Measurements from ENCODE around the gene ARHGAP25. TPM values are rescaled to one million over a fixed set of nuclear protein-coding genes. Genes with fewer than 3 reads are reported as not detected.
A peak's percentile ranks its signal among the peaks of the same experiment; 100 is the strongest.

ARHGAP25 gene
- total and polyA plus RNA-seq, 8 donors: 6.1 to 43.5 (median 9.3) TPM

GRCh38 chr2:68837164-68837860 lies 102.7 kb downstream of the ARHGAP25 start:
- intact Hi-C loops (cut with DNase I): loop anchor here in 1 of 2 donors (5.0 to 10.0 kb wide), 2 partner anchors 75 to 83 kb away; no protein-coding TSS in a partner anchor
- H3K27me3 ChIP-seq: no peaks in the 10 kb centered on the region
- H3K36me3 ChIP-seq: no peaks in the 10 kb centered on the region
- DNase-seq (peak in 3 of 4 donors; percentile 52 to 92 (median 82)), ATAC-seq (peak; percentile 80)
- H3K27ac ChIP-seq: peak overlapping the region in 1 of 2 donors; percentile 90
- TF ChIP-seq CTCF (IDR thresholded peaks at IDR 0.05): peak; percentile 56 to 89
- H3K4me1 ChIP-seq: peaks cover 0 to 54% of the 10 kb centered on the region in 2 donors
- no peaks in the 10 kb centered on the region for H3K9me3 ChIP-seq
- no peak overlapping the region for H3K4me3 ChIP-seq

DNA sequence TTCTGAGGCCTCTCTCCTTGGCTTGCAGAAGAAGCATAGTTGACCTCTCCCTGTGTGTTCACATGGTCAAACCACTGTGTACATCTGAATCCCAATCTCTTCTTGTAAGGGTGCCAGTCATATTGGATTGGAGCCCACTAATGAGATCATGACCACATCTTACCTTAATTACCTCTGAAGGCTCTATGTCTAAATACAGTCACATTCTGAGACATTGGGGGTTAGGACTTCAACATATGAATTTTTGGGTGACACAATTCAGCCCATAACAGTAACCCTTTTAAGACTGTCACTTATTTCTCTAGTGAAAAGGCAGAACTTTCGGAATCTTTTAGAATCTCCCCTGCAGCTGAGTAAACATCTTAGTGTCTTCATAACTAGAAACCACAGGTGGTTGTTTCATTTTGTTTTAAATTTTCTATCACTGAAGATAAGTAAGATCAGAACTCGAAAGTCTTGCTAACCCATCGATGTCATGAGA lies 103.3 kb downstream of the ARHGAP25 start:
- intact Hi-C loops (cut with DNase I): loop anchor here in 1 of 2 donors (5.0 to 10.0 kb wide), 2 partner anchors 74 to 83 kb away; no protein-coding TSS in a partner anchor
- Histone ChIP-seq H3K27ac (peak overlapping the region in 1 of 2 donors; percentile 90), H3K36me3 (no peaks in the 10 kb centered on the region), H3K9me3 (no peaks in the 10 kb centered on the region), H3K4me3 (no peak overlapping the region), H3K4me1 (peaks cover 0 to 48% of the 10 kb centered on the region in 2 donors), H3K27me3 (no peaks in the 10 kb centered on the region)
- no peak for TF ChIP-seq CTCF (IDR thresholded peaks at IDR 0.05)
- no peak for DNase-seq
- ATAC-seq: no peak

DNA sequence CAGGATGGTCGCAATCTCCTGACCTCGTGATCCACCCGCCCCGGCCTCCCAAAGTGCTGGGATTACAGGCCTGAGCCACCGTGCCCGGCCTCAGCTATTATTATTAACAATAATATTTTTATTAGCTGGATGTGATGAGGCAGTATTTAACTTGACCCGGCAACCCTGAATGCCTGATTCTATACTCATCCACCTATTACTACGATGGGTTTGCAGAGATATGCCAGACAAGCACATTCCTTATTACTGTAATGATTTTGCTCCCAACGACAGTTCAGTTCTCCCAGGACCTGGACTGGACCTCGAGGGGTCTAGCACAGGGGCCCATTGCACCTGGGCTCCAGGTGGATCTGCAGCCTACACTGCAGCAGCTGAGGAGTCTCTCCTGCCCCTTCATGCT lies 104.0 kb downstream of the ARHGAP25 start:
- no peak overlapping the region for H3K27ac ChIP-seq
- no peaks in the 10 kb centered on the region for H3K36me3 ChIP-seq
- ATAC-seq (no peak), DNase-seq (no peak)
- H3K4me3 ChIP-seq: no peak overlapping the region
- no peaks in the 10 kb centered on the region for H3K27me3 ChIP-seq
- intact Hi-C loops (cut with DNase I): loop anchor here in 1 of 2 donors (5.0 to 10.0 kb wide), 2 partner anchors 74 to 84 kb away; no protein-coding TSS in a partner anchor
- H3K4me1 ChIP-seq: peaks cover 0 to 41% of the 10 kb centered on the region in 2 donors
- no peaks in the 10 kb centered on the region for H3K9me3 ChIP-seq
- no peak for TF ChIP-seq CTCF (IDR thresholded peaks at IDR 0.05)

GRCh38 chr2:68839260-68839833 lies 104.7 kb downstream of the ARHGAP25 start:
- peak; percentile 47 to 62 for TF ChIP-seq CTCF (IDR thresholded peaks at IDR 0.05)
- intact Hi-C loops (cut with DNase I): loop anchor here in 1 of 2 donors (5.0 to 10.0 kb wide), 2 partner anchors 73 to 85 kb away; no protein-coding TSS in a partner anchor
- Histone ChIP-seq H3K36me3 (no peaks in the 10 kb centered on the region), H3K27me3 (no peaks in the 10 kb centered on the region), H3K4me3 (no peak overlapping the region), H3K4me1 (peaks cover 0 to 35% of the 10 kb centered on the region in 2 donors), H3K9me3 (no peaks in the 10 kb centered on the region), H3K27ac (no peak overlapping the region)
- no peak for DNase-seq
- peak; percentile 39 for ATAC-seq

GRCh38 chr2:68845043-68845442 lies 110.4 kb downstream of the ARHGAP25 start:
- Histone ChIP-seq H3K4me1 (no peaks in the 10 kb centered on the region), H3K9me3 (no peaks in the 10 kb centered on the region), H3K27me3 (no peaks in the 10 kb centered on the region), H3K36me3 (no peaks in the 10 kb centered on the region), H3K4me3 (no peak overlapping the region), H3K27ac (no peak overlapping the region)
- ATAC-seq: no peak
- no peak for TF ChIP-seq CTCF (IDR thresholded peaks at IDR 0.05)
- no peak for DNase-seq
- intact Hi-C loops (cut with DNase I): no loop called here
